SIG-M5 (cell line): ENCODE results near the gene CNTNAP2.
"Not testable (repeated sequence)": the region's sequence is repeated elsewhere in the genome, so short reads cannot be mapped to it uniquely, and the experiment has no call there.

Experiments used
- DNase-seq: peaks from one replicate; lab custom pipeline; 2025; lab: John Stamatoyannopoulos, UW

CNTNAP2 gene

DNA sequence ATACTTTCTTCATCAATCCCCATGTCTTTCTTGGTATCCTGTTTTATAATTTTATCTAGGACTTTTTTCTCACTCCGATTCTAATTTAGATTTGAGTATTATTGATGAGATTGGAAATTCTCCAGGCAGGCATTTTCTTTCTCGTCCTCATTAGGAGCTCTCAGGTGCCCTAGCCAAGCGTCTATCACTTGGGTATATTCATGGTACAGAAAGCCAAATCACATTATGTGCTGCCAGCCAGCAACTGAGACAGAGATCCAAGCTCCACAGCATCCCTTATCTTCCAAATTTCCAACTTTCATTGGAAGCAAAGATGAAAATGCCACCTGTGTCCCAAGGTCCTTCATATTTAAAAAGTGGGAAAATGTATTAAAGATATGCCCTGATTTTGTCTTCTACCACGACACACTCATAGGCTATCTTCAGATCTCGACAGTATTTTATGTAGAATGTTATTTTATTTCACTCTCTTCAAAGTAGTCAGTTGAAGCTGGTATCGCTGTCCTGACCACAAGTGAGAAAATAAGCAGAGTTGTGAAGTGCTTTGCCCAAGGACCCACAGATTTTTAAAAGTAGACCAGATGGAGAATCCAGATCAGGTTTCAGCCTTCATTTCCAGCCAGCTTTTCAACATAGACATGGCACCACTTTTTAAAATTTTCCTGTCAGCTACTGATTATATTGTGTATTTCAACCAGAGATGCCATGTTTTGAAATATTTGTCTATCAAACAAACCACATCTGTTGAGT is 773.4 kb downstream of the CNTNAP2 start:
- no peak for DNase-seq

- DNase-seq = no peak
These were observed 775.5 kb downstream of the CNTNAP2 start for GRCh38 chr7:146892151-146892550.

DNA sequence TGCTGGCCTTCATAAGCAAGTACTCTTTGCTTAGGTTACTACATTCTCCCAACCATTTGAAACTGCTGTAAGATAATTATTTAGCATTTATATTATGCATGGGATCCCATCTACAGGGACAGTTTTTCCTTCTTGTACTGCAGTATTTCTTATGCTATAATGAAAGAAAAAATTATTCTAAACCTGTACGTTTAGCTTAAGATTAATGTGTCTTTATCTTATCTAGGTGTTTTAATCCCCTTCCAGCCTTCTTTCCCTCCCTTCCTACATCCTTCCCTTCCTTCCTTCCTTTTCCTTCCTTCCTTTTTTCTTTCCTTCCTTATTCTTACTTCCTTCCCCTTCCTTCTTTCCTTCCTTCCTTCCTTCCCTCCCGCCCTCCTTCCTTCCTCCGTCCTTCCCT is 778.3 kb downstream of the CNTNAP2 start:
- DNase-seq = no peak

DNA sequence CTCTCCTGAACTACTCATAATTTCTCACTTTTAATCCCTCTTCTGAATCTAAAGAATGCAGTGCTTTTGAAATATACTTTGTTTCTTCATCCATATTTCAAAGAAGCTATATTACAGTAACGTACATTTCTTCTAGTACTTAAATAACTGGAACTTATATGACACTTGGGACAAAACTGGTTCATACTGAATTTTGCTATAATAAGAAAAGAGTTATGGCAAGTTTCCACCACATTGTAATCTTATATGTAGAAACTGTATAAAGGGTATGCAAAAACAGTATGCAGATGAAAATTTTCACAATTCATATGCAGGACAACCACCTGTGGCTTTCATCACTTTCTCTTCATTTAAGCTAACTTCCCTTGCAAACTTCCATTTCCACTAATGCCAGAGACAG is 785.7 kb downstream of the CNTNAP2 start:
- no peak for DNase-seq

- DNase-seq = no peak
These were observed 786.1 kb downstream of the CNTNAP2 start for GRCh38 chr7:146902728-146903127.

DNA sequence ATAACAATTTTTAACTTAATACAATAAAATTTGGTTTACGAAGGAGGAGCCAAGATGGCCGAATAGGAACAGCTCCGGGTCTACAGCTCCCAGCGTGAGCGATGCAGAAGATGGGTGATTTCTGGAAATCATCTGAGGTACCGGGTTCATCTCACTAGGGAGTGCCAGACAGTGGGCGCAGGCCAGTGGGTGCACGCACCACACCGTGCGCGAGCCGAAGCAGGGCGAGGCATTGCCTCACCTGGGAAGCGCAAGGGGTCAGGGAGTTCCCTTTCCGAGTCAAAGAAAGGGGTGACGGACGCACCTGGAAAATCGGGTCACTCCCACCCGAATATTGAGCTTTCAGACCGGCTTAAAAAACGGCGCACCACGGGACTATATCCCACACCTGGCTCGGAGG is 789.1 kb downstream of the CNTNAP2 start:
- not testable (repeated sequence) for DNase-seq

GRCh38 chr7:146922782-146923181 is 806.2 kb downstream of the CNTNAP2 start:
- DNase-seq = no peak

DNA sequence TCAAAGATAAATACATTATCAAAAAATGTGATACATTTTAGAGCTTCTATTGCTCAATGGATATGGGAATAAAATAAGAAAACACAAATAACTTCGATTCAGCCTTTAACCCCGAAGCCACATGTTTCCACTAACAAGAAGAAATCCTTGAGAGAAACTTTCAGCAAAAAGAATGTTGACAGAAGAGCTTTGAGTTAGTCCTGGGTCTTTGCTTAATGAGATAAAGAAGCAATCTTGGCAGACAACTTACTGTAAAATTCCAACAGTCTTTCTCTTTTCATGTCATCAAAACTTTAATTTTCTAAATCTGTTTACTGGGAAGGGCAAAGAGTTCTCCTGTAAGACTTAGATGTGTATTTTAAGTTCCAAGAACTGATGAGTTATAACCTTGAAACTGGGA is 810.2 kb downstream of the CNTNAP2 start:
- DNase-seq = no peak

DNA sequence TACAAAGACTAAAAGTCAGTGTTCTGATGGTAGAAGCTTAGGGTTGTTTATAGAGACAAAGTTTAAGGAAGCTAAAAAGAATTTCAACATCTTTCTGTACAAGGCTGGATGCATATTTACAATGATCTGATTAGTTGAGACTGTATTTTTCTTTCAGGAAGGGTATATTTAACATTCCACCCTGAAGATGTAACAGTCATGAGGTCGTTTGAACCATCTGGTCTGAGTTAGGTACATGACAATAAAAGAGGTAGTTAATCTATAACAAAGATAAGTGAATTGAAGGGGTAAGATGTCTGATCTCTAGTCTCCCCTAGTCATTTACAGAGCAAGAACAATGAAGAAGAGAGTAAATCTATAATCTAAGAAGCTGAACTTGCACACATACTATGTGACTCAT is 821.2 kb downstream of the CNTNAP2 start:
- no peak for DNase-seq

DNA sequence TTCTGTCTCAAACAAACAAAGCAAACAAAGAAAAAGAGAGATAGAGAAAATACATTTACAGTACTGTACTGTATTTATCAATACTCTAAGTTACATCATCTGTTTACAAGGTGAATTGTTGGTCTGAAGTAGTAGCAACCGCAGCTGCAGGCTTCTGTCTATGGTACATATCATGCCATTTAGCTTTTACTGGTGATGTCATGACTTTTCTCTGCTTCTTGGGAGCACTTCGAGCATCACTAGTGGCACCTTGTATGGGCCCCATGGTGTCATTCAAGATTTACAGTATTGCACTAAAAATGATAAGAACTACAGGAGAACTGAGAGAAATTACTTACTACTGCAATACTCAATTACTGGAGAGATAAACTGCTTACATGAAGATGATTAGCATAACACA is 826.9 kb downstream of the CNTNAP2 start:
- DNase-seq = no peak

GRCh38 chr7:146948703-146949102 is 832.1 kb downstream of the CNTNAP2 start:
- no peak for DNase-seq

GRCh38 chr7:146956321-146956720 is 839.7 kb downstream of the CNTNAP2 start:
- DNase-seq = no peak

- DNase-seq = no peak
These were observed 840.3 kb downstream of the CNTNAP2 start for GRCh38 chr7:146956853-146957252.

GRCh38 chr7:146960773-146961391 is 844.3 kb downstream of the CNTNAP2 start:
- DNase-seq = no peak

- DNase-seq = no peak
These were observed 845.0 kb downstream of the CNTNAP2 start for GRCh38 chr7:146961617-146962016.

- no peak for DNase-seq
These were observed 849.7 kb downstream of the CNTNAP2 start for GRCh38 chr7:146966274-146966673.

GRCh38 chr7:146982482-146982881 is 865.9 kb downstream of the CNTNAP2 start:
- DNase-seq = no peak

GRCh38 chr7:146991596-146991995 is 875.0 kb downstream of the CNTNAP2 start:
- no peak for DNase-seq

GRCh38 chr7:146993764-146994163 is 877.2 kb downstream of the CNTNAP2 start:
- no peak for DNase-seq

- DNase-seq = no peak
These were observed 891.9 kb downstream of the CNTNAP2 start for GRCh38 chr7:147008530-147008929.

- no peak for DNase-seq
These were observed 896.1 kb downstream of the CNTNAP2 start for GRCh38 chr7:147012666-147013065.

- no peak for DNase-seq
These were observed 897.2 kb downstream of the CNTNAP2 start for GRCh38 chr7:147013825-147014224.

- no peak for DNase-seq
These were observed 897.8 kb downstream of the CNTNAP2 start for GRCh38 chr7:147014286-147014955.
